PFSK-1 (cell line): ENCODE results near the gene CLDN8.

Experiments
- FOXP2 ChIP-seq: optimal IDR thresholded peaks from 2 replicates; pipeline ENCODE3; 2011; ENCODE audit warnings: borderline replicate concordance, control low read depth, inconsistent platforms; ENCODE audit not compliant: insufficient read depth; ENCODE audit errors: extremely low read length, extremely low read depth
- POLR2AphosphoS5 ChIP-seq: IDR thresholded peaks from 2 replicates; pipeline ENCODE4 v1.6.1; 2012; ENCODE audit warnings: low read depth, mild to moderate bottlenecking, control low read depth, low read length, moderate library complexity
- SIN3A ChIP-seq: IDR thresholded peaks from 2 replicates; pipeline ENCODE4 v1.6.1; 2012; ENCODE audit warnings: mild to moderate bottlenecking, low read length, moderate library complexity, borderline replicate concordance; ENCODE audit not compliant: insufficient read depth
- TAF1 ChIP-seq: IDR thresholded peaks from 2 replicates; pipeline ENCODE4 v1.6.1; 2012; ENCODE audit warnings: low read length, control low read depth, borderline replicate concordance; ENCODE audit not compliant: insufficient read depth
- TF ChIP-seq, protein P1 (sequence below), 2 experiments: IDR thresholded peaks; 2 replicates each; pipeline versions ENCODE4 v1.6.1 to v1.8.0; 2011 to 2012; ENCODE audit warnings: low read depth in 2 of 2, low read length in 2 of 2, control low read depth in 1 of 2, inconsistent platforms in 1 of 2, mild to moderate bottlenecking in 1 of 2, moderate library complexity in 1 of 2; ENCODE audit not compliant: insufficient read depth in 1 of 2

DNA sequence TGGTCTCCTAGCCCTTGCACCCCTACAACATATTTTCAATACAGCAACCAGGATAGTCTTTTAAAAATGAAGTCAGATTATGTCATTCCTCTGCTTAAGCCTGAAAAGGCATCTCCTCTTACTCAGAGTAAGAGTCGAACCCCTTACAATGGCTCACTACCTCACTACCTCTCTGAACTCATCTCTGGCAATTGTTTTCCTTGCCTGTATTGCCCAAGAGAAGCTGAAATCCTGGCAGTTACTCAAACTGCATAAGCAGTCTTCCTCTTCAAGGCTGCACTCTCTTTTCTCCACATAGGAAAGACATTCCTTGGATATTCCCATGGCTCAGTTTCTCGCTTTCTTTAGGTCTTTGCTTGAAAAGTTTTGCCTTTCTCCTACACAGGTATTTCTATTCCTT, 22.7 kb downstream of the CLDN8 start:
- TF ChIP-seq POLR2AphosphoS5 (no peak), TAF1 (no peak), SIN3A (no peak), FOXP2 (no peak)
- TF ChIP-seq, protein P1, sequence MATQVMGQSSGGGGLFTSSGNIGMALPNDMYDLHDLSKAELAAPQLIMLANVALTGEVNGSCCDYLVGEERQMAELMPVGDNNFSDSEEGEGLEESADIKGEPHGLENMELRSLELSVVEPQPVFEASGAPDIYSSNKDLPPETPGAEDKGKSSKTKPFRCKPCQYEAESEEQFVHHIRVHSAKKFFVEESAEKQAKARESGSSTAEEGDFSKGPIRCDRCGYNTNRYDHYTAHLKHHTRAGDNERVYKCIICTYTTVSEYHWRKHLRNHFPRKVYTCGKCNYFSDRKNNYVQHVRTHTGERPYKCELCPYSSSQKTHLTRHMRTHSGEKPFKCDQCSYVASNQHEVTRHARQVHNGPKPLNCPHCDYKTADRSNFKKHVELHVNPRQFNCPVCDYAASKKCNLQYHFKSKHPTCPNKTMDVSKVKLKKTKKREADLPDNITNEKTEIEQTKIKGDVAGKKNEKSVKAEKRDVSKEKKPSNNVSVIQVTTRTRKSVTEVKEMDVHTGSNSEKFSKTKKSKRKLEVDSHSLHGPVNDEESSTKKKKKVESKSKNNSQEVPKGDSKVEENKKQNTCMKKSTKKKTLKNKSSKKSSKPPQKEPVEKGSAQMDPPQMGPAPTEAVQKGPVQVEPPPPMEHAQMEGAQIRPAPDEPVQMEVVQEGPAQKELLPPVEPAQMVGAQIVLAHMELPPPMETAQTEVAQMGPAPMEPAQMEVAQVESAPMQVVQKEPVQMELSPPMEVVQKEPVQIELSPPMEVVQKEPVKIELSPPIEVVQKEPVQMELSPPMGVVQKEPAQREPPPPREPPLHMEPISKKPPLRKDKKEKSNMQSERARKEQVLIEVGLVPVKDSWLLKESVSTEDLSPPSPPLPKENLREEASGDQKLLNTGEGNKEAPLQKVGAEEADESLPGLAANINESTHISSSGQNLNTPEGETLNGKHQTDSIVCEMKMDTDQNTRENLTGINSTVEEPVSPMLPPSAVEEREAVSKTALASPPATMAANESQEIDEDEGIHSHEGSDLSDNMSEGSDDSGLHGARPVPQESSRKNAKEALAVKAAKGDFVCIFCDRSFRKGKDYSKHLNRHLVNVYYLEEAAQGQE (IDR thresholded peaks at IDR 0.05; ENCODE audit: insufficient read depth in 1 of 2, low read depth in 2 of 2, low read length in 2 of 2): no peak
